HG02938 (cell line): ENCODE results near the gene BRAF.
A peak's percentile ranks its signal among the peaks of the same experiment; 100 is the strongest.
"Not testable (repeated sequence)": the region's sequence is repeated elsewhere in the genome, so short reads cannot be mapped to it uniquely, and the experiment has no call there.

Experiments used
- ATAC-seq: cut with Tn5 transposase; IDR thresholded peaks from one replicate; pipeline ENCODE4 v1.9.1; 2021; ENCODE audit warnings: mild to moderate bottlenecking, moderate library complexity; ENCODE audit not compliant: unreplicated experiment

BRAF gene

GRCh38 chr7:140684066-140684950 lies 240.4 kb downstream of the BRAF start:
- ATAC-seq, result no peak

GRCh38 chr7:140683657-140684056 lies 241.1 kb downstream of the BRAF start:
- ATAC-seq, result no peak

GRCh38 chr7:140681766-140682165 lies 243.0 kb downstream of the BRAF start:
- no peak for ATAC-seq

- ATAC-seq, result no peak
Measured at GRCh38 chr7:140680886-140681285, 243.8 kb downstream of the BRAF start.

- ATAC-seq, result no peak
Measured at GRCh38 chr7:140679186-140679585, 245.5 kb downstream of the BRAF start.

GRCh38 chr7:140678816-140679130 lies 246.0 kb downstream of the BRAF start:
- no peak for ATAC-seq

- ATAC-seq, result no peak
Measured at GRCh38 chr7:140678081-140678815, 246.5 kb downstream of the BRAF start.

- ATAC-seq, result no peak
Measured at GRCh38 chr7:140677496-140677895, 247.2 kb downstream of the BRAF start.

GRCh38 chr7:140676956-140677355 lies 247.8 kb downstream of the BRAF start:
- ATAC-seq, result not testable (repeated sequence)

GRCh38 chr7:140676306-140676705 lies 248.4 kb downstream of the BRAF start:
- peak; percentile 59 for ATAC-seq

GRCh38 chr7:140675726-140676125 lies 249.0 kb downstream of the BRAF start:
- ATAC-seq, result no peak

- ATAC-seq, result no peak
Measured at GRCh38 chr7:140674899-140675701, 249.6 kb downstream of the BRAF start.

- ATAC-seq, result peak; percentile 41
Measured at GRCh38 chr7:140674356-140674800, 250.4 kb downstream of the BRAF start.

GRCh38 chr7:140673774-140674155 lies 251.0 kb downstream of the BRAF start:
- no peak for ATAC-seq

GRCh38 chr7:140673063-140673773 lies 251.5 kb downstream of the BRAF start:
- peak; percentile 39 for ATAC-seq

GRCh38 chr7:140672382-140673062 lies 252.2 kb downstream of the BRAF start, which contains the start of gene ADCK2:
ADCK2 (plus strand) TSS chr7:140672945; CDS start chr7:140673331, 386 bp downstream.
- ATAC-seq, result peak; percentile 44

- no peak for ATAC-seq
Measured at GRCh38 chr7:140671966-140672365, 252.8 kb downstream of the BRAF start.

- no peak for ATAC-seq
Measured at GRCh38 chr7:140670343-140670935, 254.3 kb downstream of the BRAF start.

GRCh38 chr7:140669862-140670261 lies 254.9 kb downstream of the BRAF start:
- not testable (repeated sequence) for ATAC-seq

- ATAC-seq, result no peak
Measured at GRCh38 chr7:140669352-140669751, 255.4 kb downstream of the BRAF start.
